A549 treated with CpdA at 1 μM for 4 hours (cell line): Measurements from ENCODE around the gene ANXA6. TPM values are rescaled to one million over a fixed set of nuclear protein-coding genes. Genes with fewer than 3 reads are reported as not detected.

Experiments used
- total RNA-seq: library from RNA; stranded (reverse); fragments of 200-300 nt; extraction: Qiagen RNA extraction; gene quantifications from 5 replicates; pipeline ENCODE4 v1.2.3, GENCODE V29; 2022; ENCODE audit warnings: low read depth

Gene ANXA6
- 36.9 to 44.2 TPM (median 43.0 TPM) in 5 replicates for total RNA-seq

DNA sequence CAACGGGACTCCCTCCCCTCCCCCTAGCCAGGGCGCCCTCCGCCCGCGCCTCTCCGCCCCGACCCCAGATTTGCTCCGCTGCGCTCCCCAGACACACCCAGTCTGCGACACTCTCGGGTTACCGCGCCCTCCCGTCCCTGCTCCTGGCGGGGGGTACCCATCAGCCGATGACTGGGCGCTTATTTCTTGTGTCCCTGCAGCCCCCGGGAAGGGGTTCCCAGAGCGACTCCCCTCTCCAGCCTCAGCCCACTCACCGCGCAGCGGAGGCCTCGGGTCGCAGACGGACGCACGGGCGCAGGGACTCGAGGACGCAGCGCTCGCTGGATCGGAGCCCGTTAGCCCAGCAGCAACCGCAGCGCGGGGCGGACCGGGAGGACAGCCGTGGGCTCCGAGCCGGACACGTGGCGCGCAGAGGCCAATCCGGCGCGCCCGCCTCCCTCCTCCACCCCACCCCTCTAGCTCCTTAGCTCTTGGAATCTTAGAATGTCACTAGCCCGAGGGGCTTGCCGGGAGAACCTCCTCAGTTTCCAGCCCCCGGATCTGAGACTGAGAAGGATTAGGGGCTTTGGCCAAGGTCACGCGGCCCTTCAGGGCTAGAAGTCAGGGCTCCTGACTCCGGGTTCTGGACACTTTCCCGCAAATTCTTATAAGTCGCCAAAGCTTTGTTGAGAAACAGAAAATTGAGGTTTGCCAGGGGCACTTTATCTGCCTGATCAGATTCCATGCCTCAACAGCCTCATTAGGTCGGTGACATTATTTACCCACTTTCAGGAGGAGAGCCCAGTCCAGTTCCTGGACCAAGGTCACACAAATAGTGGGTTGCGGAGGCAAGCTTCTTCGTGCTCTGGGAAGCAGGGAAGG lies at the start of gene ANXA6:
Gene ANXA6 (minus strand): TSS at position 354 of the 861 bp plus-strand sequence. CDS start 9,878 bp downstream, outside the sequence.

DNA sequence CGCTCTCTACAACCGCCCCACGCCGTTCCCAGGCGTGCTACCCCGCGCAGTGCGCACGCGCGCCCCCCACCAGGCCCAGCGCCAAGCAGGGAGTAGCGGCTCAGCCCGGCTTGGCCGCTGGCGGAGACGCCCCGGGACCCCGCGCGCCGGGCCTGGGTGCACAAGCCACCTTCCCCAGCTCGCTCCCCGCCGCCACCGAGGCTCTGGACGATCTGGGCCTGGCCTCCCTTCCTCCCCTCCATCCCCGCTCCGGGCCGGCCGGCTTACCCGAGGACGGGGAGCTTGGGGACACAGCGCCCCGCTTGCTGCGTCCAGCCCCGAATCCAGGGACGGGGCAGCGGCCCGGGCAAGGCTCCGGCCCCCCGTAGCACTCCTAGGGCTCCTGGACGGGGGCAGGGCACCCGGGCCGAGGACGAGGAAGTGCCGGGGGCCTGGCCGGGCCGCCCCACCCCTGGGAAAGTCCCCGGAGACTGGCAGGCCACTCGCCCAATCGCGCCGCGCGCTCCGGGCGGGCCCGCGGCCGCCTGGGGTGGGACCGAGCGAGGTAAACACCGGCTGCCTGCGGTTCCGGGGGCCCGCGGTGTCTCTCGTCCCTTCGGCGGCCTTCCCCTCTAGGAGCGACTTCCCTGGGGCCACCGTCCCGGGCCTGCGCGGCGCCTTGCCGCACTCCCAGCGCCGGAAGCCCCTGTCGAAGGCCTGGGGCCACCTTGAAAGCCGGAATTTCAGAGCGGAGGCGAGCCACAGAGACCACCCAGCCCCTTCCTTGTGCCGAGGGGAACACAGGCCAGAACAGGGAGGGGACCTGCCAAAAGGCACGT lies 76.8 kb downstream of the ANXA6 start, which contains the start of gene TNIP1:
Gene TNIP1 (minus strand): TSS at position 422 of the 818 bp plus-strand sequence. CDS start 15,939 bp downstream, outside the sequence.

Other genes starting within 250 kb of the ANXA6 start
- 14.0 to 19.3 TPM (median 17.8 TPM) in 5 replicates for gene GPX3, start 137.2 kb downstream of the ANXA6 start, total RNA-seq
- 121 to 143 TPM (median 127 TPM) in 5 replicates for gene TNIP1, start 76.7 kb downstream of the ANXA6 start, total RNA-seq
- gene CCDC69, start 66.3 kb upstream of the ANXA6 start, total RNA-seq: 1.5 to 2.1 TPM (median 1.6 TPM) in 5 replicates
- gene GM2A, start 95.4 kb upstream of the ANXA6 start, total RNA-seq: 15.4 to 17.9 TPM (median 16.2 TPM) in 5 replicates
- not detected in 5 replicates for gene SLC36A3, start 146.0 kb upstream of the ANXA6 start, total RNA-seq
- not detected in 5 replicates for gene SLC36A2, start 189.8 kb upstream of the ANXA6 start, total RNA-seq